HepG2 (cell line): ENCODE data around the gene SND1. TPM values are rescaled to one million over a fixed set of nuclear protein-coding genes. Genes with fewer than 3 reads are reported as not detected.

Experiments
- ATAC-seq: fragments of 200-7000 bp; cut with Tn5 transposase; 3 replicates; pipeline ENCODE4 v1.9.1; 2020; ENCODE audit warnings: mild to moderate bottlenecking, moderate library complexity
- BruUV-seq: library from RNA; stranded (reverse); fragments of 400-500 nt; replicated peaks from 2 replicates; lab custom pipeline; 2021; lab: Mats Ljungman, UMichigan
- CTCF ChIA-PET: fragments of 300-600 bp; formaldehyde crosslinking; extraction: SDS; loops from one replicate; lab custom pipeline; 2021; ENCODE audit warnings: low total read pairs, inconsistent platforms, low intra/inter-chr PET ratio; lab: Yijun Ruan, JAX
- POLR2A ChIA-PET: fragments of 350-600 bp; sonication (Branson Sonifier 250); formaldehyde crosslinking; loops from one replicate; lab custom pipeline; 2020; ENCODE audit warnings: antibody characterized with exemption, inconsistent platforms; lab: Yijun Ruan, JAX
- DNase-seq: peaks from one replicate; pipeline ENCODE4 v3.0.0-alpha.2; 2015; ENCODE audit warnings: low spot score
- FAIRE-seq: peaks from 3 replicates; lab custom pipeline; 2011; peaks lifted over from hg19 to GRCh38; lab: Jason Lieb, UNC
- H2AFZ ChIP-seq: one replicate; pipeline ENCODE4 v1.6.1; 2011; ENCODE audit warnings: low read length, inconsistent platforms
- H3K27ac ChIP-seq: fragments of 300-600 bp; 3 replicates; pipeline ENCODE4 v1.8.0; 2011; ENCODE audit warnings: mixed run types, mild to moderate bottlenecking, mixed read lengths, low read length, inconsistent platforms; ENCODE audit not compliant: insufficient read depth; ENCODE audit errors: extremely low read length
- H3K27me3 ChIP-seq, 2 experiments: fragments of 200-600 bp in 1 of 2; 2 replicates in 1 of 2; 3 replicates in 1 of 2; pipeline versions ENCODE4 v1.6.0 to v1.8.0; 2011; ENCODE audit warnings: low read length in 2 of 2, mild to moderate bottlenecking in 2 of 2, moderate library complexity in 2 of 2, inconsistent platforms in 1 of 2; ENCODE audit not compliant: insufficient read depth in 2 of 2, control insufficient read depth in 1 of 2
- H3K36me3 ChIP-seq, 2 experiments: fragments of 200-600 bp in 1 of 2; replicated peaks in 1 of 2; 2 replicates in 1 of 2; 3 replicates in 1 of 2; pipeline versions ENCODE4 v1.5.1 to v1.8.0; 2011; ENCODE audit warnings: low read length in 2 of 2, inconsistent platforms in 1 of 2; ENCODE audit not compliant: insufficient read depth in 2 of 2, control insufficient read depth in 1 of 2
- H3K4me1 ChIP-seq: 2 replicates; pipeline ENCODE4 v1.5.1; 2012; ENCODE audit warnings: low read length, inconsistent platforms; ENCODE audit not compliant: insufficient read depth
- H3K4me2 ChIP-seq: 2 replicates; pipeline ENCODE4 v1.6.0; 2011; ENCODE audit warnings: low read depth, low read length, inconsistent platforms
- H3K4me3 ChIP-seq, 3 experiments: fragments of 200-600 bp in 1 of 3; sonication (generic), shearing (Covaris generic) in 1 of 3; replicated peaks in 1 of 3; 2 replicates each; pipeline ENCODE4 v1.5.1; 2011 to 2016; ENCODE audit warnings: low read length in 3 of 3, inconsistent platforms in 2 of 3, low read depth in 2 of 3, mild to moderate bottlenecking in 2 of 3, control low read depth in 1 of 3, mixed read lengths in 1 of 3; ENCODE audit not compliant: insufficient read depth in 1 of 3
- H3K79me2 ChIP-seq: one replicate; pipeline ENCODE4 v1.6.1; 2011; ENCODE audit warnings: low read length, inconsistent platforms; ENCODE audit not compliant: insufficient read depth
- H3K9ac ChIP-seq: 2 replicates; pipeline ENCODE4 v1.6.0; 2011; ENCODE audit warnings: mild to moderate bottlenecking, low read depth, low read length, inconsistent platforms; ENCODE audit not compliant: insufficient read depth
- H3K9me3 ChIP-seq: 2 replicates; pipeline ENCODE4 v1.5.1; 2012; ENCODE audit warnings: mild to moderate bottlenecking, low read length
- H4K20me1 ChIP-seq: 2 replicates; pipeline ENCODE4 v1.6.0; 2011; ENCODE audit warnings: inconsistent platforms, mild to moderate bottlenecking, low read length, moderate library complexity; ENCODE audit not compliant: insufficient read depth
- ATF7-NPFF ChIP-seq: sonication (generic); formaldehyde crosslinking; IDR thresholded peaks from 2 replicates; pipeline ENCODE4 v1.8.1; 2023; ENCODE audit warnings: mild to moderate bottlenecking, low read depth, missing genetic modification reagents, moderate library complexity
- CCDC6 ChIP-seq: sonication (generic); formaldehyde crosslinking; IDR thresholded peaks from 2 replicates; pipeline ENCODE4 v1.8.1; 2022; ENCODE audit warnings: mild to moderate bottlenecking, missing genetic modification reagents, moderate library complexity
- DPF2 ChIP-seq: sonication (generic); formaldehyde crosslinking; IDR thresholded peaks from 2 replicates; pipeline ENCODE4 v1.4.0; 2020; ENCODE audit warnings: mild to moderate bottlenecking, low read depth, missing genetic modification reagents, borderline replicate concordance
- HNRNPUL1 ChIP-seq: fragments of 200-400 bp; formaldehyde crosslinking; IDR thresholded peaks from 2 replicates; pipeline ENCODE4 v1.6.1; 2017; ENCODE audit warnings: low read depth, mild to moderate bottlenecking, low read length, moderate library complexity
- NCOA1 ChIP-seq: sonication (generic); formaldehyde crosslinking; IDR thresholded peaks from 2 replicates; pipeline ENCODE4 v1.9.0; 2021; ENCODE audit warnings: missing genetic modification reagents
- PHF21A ChIP-seq: sonication (generic); formaldehyde crosslinking; IDR thresholded peaks from 2 replicates; pipeline ENCODE4 v1.5.0; 2020; ENCODE audit warnings: mild to moderate bottlenecking, missing genetic modification reagents
- POLR2A ChIP-seq, 2 experiments: IDR thresholded peaks; 2 replicates each; pipeline ENCODE4 v1.6.1; 2011; ENCODE audit warnings: low read depth in 2 of 2, low read length in 2 of 2, mild to moderate bottlenecking in 1 of 2, moderate library complexity in 1 of 2; ENCODE audit not compliant: insufficient read depth in 1 of 2
- SALL2 ChIP-seq: sonication (generic); formaldehyde crosslinking; IDR thresholded peaks from 2 replicates; pipeline ENCODE4 v1.8.1; 2023; ENCODE audit warnings: mild to moderate bottlenecking, missing genetic modification reagents, inconsistent platforms
- SP1 ChIP-seq, 2 experiments: fragments of 450-650 bp in 1 of 2; sonication (generic) in 1 of 2; formaldehyde crosslinking in 1 of 2; IDR thresholded peaks; 2 replicates each; pipeline versions ENCODE4 v1.4.0 to v1.6.1; 2016 to 2020; ENCODE audit warnings: missing genetic modification reagents in 1 of 2
- SP140L ChIP-seq: sonication (generic); formaldehyde crosslinking; IDR thresholded peaks from 2 replicates; pipeline ENCODE4 v1.4.0; 2020; ENCODE audit warnings: missing genetic modification reagents, borderline replicate concordance
- ZNF124 ChIP-seq: sonication (generic); formaldehyde crosslinking; IDR thresholded peaks from 2 replicates; pipeline ENCODE4 v1.4.0; 2020; ENCODE audit warnings: missing genetic modification reagents
- ZNF343 ChIP-seq: sonication (generic); formaldehyde crosslinking; IDR thresholded peaks from 2 replicates; pipeline ENCODE4 v1.4.0; 2020; ENCODE audit warnings: mild to moderate bottlenecking, missing genetic modification reagents
- ZNF562 ChIP-seq: sonication (generic); formaldehyde crosslinking; IDR thresholded peaks from 2 replicates; pipeline ENCODE4 v1.8.0; 2022; ENCODE audit warnings: missing genetic modification reagents, borderline replicate concordance
- ZNF816 ChIP-seq: sonication (generic); formaldehyde crosslinking; IDR thresholded peaks from 2 replicates; pipeline ENCODE4 v1.8.0; 2022; ENCODE audit warnings: missing genetic modification reagents, mild to moderate bottlenecking, borderline replicate concordance
- WGBS: methylation state at CpG from one replicate; pipeline ENCODE4 v1.1.6; 2017; ENCODE audit warnings: low lambda C conversion rate; 5-methylcytosine and 5-hydroxymethylcytosine counted together
- in situ Hi-C: cut with HindIII; loops from 2 replicates; pipeline ENCODE4 v1.10.0; 2017; ENCODE audit warnings: low pct_unique_long_range_greater_than_20kb; ENCODE audit not compliant: extremely low pct_ligation_motif_present
- intact Hi-C: fragments of 100-400 bp; cut with micrococcal nuclease; formaldehyde crosslinking; loops from one replicate; pipeline ENCODE4 v1.10.0; 2022; ENCODE audit not compliant: unreplicated experiment
- polyA plus RNA-seq, 8 experiments: library from polyadenylated mRNA; depleted of rRNA in 3 of 8; stranded (reverse) in 7 of 8; unstranded in 1 of 8; fragments of >200 nt; fragmentation: Illumina TruSeq in 4 of 8; extraction: Trizol in 4 of 8; gene quantifications; 2 replicates each; pipeline versions ENCODE4 v1.2.1 to v1.2.3, GENCODE V29; 2011 to 2016; ENCODE audit warnings: low read depth in 4 of 8, missing spikeins in 1 of 8, mixed read lengths in 1 of 8; ENCODE audit not compliant: insufficient read depth in 1 of 8
- total RNA-seq, 5 experiments: library from RNA; depleted of rRNA; stranded (reverse); fragments of >200 nt; fragmentation: Illumina TruSeq; extraction: Trizol; gene quantifications; 2 replicates each; pipeline ENCODE4 v1.2.3, GENCODE V29; 2016; ENCODE audit warnings: low read depth in 1 of 5
- TF ChIP-seq, protein P1 (sequence below): sonication (generic); formaldehyde crosslinking; conservative IDR thresholded peaks from 2 replicates; pipeline ENCODE4 v1.5.0; 2020; ENCODE audit warnings: missing genetic modification reagents
- TF ChIP-seq, protein P2 (sequence below): sonication (generic); formaldehyde crosslinking; IDR thresholded peaks from 2 replicates; pipeline ENCODE4 v1.8.0; 2022; ENCODE audit warnings: missing genetic modification reagents, low read depth, mild to moderate bottlenecking, borderline replicate concordance
- TF ChIP-seq, protein P3 (sequence below): sonication (generic); formaldehyde crosslinking; IDR thresholded peaks from 2 replicates; pipeline ENCODE4 v1.8.1; 2023; ENCODE audit warnings: mild to moderate bottlenecking, missing genetic modification reagents
- TF ChIP-seq, protein P4 (sequence below): sonication (generic); formaldehyde crosslinking; IDR thresholded peaks from 2 replicates; pipeline ENCODE4 v1.4.0; 2020; ENCODE audit warnings: missing genetic modification reagents, borderline replicate concordance

The SND1 gene
- total and polyA plus RNA-seq, 2 of the 13 experiments (the other 11 are each of a cell fraction or from before 2014, with no cell fraction given), result 110 to 182 TPM

DNA sequence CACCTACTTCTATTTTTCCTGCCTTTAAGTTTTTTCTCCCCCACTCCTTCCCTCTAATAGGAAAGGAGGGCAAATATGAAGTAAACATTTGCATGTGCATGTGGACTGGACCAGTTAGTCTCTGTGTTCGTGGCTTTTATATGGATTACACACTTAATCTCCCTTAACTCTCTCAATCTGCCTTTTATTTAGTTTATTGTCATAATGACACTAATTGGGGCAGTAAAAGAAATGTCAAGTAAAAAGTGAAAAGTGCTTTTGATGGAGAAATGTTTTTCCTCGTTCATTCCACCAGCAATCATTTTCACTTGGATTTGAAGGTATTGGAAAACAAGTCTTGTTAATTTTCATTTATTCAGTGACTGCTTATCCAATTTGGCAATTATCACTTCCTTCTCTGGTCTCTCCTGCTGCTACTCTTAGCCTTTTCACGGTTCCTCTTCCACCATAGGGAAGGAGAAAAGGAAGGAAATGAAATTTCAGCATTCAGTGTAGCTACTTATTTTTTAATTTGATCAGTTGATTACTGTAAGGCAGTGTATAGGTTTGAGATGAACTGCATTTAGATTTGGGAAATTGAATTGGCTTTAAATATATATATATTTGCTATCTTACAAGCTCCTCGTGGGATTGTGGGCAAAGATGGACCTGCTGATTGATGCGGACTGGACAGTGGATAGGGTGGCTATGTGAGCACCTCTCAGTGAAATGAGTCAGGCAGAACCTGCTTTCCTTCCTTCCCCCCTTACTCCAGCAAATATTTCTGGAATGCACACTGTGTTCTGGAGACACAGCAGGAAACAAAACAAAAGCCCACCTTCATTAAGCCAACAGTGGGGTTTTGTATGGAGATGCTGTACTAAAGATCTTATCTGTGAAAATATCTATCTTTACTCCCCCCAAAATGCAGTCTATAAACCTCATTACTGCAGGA lies 301.7 kb downstream of the SND1 start:
- H4K20me1 ChIP-seq, result no peaks in the 10 kb centered on the region
- TF ChIP-seq SALL2 (CRISPR knock-in tag) (no peak), PHF21A (CRISPR knock-in tag) (no peak), CCDC6 (CRISPR knock-in tag) (no peak), DPF2 (CRISPR knock-in tag) (no peak), ZNF124 (CRISPR knock-in tag) (no peak), SP1 (IDR thresholded peaks at IDR 0.05) (no peak), SP1 (CRISPR knock-in tag; IDR thresholded peaks at IDR 0.05) (no peak), ZNF343 (CRISPR knock-in tag) (no peak), SP140L (CRISPR knock-in tag) (no peak), HNRNPUL1 (no peak), ZNF816 (CRISPR knock-in tag) (no peak), ZNF562 (CRISPR knock-in tag) (no peak), NCOA1 (CRISPR knock-in tag) (no peak), ATF7-NPFF (CRISPR knock-in tag) (no peak), POLR2A (IDR thresholded peaks at IDR 0.05; ENCODE audit: insufficient read depth in 1 of 2, low read depth in 2 of 2, low read length in 2 of 2) (no peak)
- TF ChIP-seq, protein P1, sequence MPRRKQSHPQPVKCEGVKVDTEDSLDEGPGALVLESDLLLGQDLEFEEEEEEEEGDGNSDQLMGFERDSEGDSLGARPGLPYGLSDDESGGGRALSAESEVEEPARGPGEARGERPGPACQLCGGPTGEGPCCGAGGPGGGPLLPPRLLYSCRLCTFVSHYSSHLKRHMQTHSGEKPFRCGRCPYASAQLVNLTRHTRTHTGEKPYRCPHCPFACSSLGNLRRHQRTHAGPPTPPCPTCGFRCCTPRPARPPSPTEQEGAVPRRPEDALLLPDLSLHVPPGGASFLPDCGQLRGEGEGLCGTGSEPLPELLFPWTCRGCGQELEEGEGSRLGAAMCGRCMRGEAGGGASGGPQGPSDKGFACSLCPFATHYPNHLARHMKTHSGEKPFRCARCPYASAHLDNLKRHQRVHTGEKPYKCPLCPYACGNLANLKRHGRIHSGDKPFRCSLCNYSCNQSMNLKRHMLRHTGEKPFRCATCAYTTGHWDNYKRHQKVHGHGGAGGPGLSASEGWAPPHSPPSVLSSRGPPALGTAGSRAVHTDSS (CRISPR knock-in tag), result no peak
- TF ChIP-seq, protein P2, sequence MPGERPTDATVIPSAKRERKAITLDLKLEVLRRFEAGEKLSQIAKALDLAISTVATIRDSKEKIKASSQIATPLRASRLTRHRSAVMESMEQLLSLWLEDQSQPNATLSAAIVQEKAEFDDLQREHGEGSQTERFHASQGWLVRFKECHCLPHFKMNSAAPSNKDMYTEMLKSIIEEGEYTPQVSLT, result no peak
- TF ChIP-seq, protein P3, sequence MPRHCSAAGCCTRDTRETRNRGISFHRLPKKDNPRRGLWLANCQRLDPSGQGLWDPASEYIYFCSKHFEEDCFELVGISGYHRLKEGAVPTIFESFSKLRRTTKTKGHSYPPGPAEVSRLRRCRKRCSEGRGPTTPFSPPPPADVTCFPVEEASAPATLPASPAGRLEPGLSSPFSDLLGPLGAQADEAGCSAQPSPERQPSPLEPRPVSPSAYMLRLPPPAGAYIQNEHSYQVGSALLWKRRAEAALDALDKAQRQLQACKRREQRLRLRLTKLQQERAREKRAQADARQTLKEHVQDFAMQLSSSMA (CRISPR knock-in tag), result no peak
- TF ChIP-seq, protein P4, sequence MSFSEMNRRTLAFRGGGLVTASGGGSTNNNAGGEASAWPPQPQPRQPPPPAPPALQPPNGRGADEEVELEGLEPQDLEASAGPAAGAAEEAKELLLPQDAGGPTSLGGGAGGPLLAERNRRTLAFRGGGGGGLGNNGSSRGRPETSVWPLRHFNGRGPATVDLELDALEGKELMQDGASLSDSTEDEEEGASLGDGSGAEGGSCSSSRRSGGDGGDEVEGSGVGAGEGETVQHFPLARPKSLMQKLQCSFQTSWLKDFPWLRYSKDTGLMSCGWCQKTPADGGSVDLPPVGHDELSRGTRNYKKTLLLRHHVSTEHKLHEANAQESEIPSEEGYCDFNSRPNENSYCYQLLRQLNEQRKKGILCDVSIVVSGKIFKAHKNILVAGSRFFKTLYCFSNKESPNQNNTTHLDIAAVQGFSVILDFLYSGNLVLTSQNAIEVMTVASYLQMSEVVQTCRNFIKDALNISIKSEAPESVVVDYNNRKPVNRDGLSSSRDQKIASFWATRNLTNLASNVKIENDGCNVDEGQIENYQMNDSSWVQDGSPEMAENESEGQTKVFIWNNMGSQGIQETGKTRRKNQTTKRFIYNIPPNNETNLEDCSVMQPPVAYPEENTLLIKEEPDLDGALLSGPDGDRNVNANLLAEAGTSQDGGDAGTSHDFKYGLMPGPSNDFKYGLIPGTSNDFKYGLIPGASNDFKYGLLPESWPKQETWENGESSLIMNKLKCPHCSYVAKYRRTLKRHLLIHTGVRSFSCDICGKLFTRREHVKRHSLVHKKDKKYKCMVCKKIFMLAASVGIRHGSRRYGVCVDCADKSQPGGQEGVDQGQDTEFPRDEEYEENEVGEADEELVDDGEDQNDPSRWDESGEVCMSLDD (CRISPR knock-in tag), result no peak
- TF ChIP-seq, all 625 proteins: peak for 0
- H3K27ac ChIP-seq, result no peak overlapping the region
- H3K9ac ChIP-seq, result no peak overlapping the region
- H3K4me1 ChIP-seq, result no peaks in the 10 kb centered on the region
- in situ Hi-C loops (no loop called here), intact Hi-C loops (no loop called here)
- DNase-seq (no peak), ATAC-seq (no peak), FAIRE-seq (no peak)
- no peaks in the 10 kb centered on the region for H3K9me3 ChIP-seq
- no peaks in the 10 kb centered on the region for H3K79me2 ChIP-seq
- H3K4me3 ChIP-seq, result no peak overlapping the region
- no peaks in the 10 kb centered on the region for H3K27me3 ChIP-seq
- no peak overlapping the region for H3K4me2 ChIP-seq
- no TSS peak for BruUV-seq
- H3K36me3 ChIP-seq, result peaks cover 6 to 59% of the 10 kb centered on the region in 2 experiments
- CTCF ChIA-PET, result no interaction called here
- 98% methylated on average over 5 of the region's 5 CpGs for WGBS
- no peak overlapping the region for H2AFZ ChIP-seq
- POLR2A ChIA-PET, result no interaction called here
